ENCODE measurements around the gene PDE6A.
"Not testable (repeated sequence)": the region's sequence is repeated elsewhere in the genome, so short reads cannot be mapped to it uniquely, and the experiment has no call there.

GRCh38 chr5:149882633-149883032 lies 62.0 kb downstream of the PDE6A start:
- TF ChIP-seq, protein P1, sequence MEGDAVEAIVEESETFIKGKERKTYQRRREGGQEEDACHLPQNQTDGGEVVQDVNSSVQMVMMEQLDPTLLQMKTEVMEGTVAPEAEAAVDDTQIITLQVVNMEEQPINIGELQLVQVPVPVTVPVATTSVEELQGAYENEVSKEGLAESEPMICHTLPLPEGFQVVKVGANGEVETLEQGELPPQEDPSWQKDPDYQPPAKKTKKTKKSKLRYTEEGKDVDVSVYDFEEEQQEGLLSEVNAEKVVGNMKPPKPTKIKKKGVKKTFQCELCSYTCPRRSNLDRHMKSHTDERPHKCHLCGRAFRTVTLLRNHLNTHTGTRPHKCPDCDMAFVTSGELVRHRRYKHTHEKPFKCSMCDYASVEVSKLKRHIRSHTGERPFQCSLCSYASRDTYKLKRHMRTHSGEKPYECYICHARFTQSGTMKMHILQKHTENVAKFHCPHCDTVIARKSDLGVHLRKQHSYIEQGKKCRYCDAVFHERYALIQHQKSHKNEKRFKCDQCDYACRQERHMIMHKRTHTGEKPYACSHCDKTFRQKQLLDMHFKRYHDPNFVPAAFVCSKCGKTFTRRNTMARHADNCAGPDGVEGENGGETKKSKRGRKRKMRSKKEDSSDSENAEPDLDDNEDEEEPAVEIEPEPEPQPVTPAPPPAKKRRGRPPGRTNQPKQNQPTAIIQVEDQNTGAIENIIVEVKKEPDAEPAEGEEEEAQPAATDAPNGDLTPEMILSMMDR (IDR thresholded peaks at IDR 0.05; ENCODE audit: low read depth, low read length), result not testable (repeated sequence)
- not testable (repeated sequence) for TF ChIP-seq MYC (IDR thresholded peaks at IDR 0.05; ENCODE audit: low read depth, low read length); POLR2A (IDR thresholded peaks at IDR 0.05; ENCODE audit: extremely low read depth, insufficient read length); MAX (IDR thresholded peaks at IDR 0.05; ENCODE audit: low read depth, low read length)

Measured in NB4 (cell line).